Measurements from ENCODE around the gene FAM222A.

FAM222A gene

GRCh38 chr12:109739747-109740693 lies 26.4 kb downstream of the FAM222A start:
- no peak for DNase-seq

- no peak for DNase-seq
Observed at GRCh38 chr12:109740694-109741245, 27.1 kb downstream of the FAM222A start.

GRCh38 chr12:109741286-109741969 lies 27.8 kb downstream of the FAM222A start:
- no peak for DNase-seq

GRCh38 chr12:109741970-109742703 lies 28.5 kb downstream of the FAM222A start:
- DNase-seq: no peak

- no peak for DNase-seq
Observed at GRCh38 chr12:109743076-109743910, 29.7 kb downstream of the FAM222A start.

- no peak for DNase-seq
Observed at GRCh38 chr12:109744026-109744425, 30.4 kb downstream of the FAM222A start.

GRCh38 chr12:109744986-109745942 lies 31.6 kb downstream of the FAM222A start:
- DNase-seq: no peak

- DNase-seq: no peak
Observed at GRCh38 chr12:109752117-109753053, 38.8 kb downstream of the FAM222A start.

- no peak for DNase-seq
Observed at GRCh38 chr12:109753054-109753401, 39.4 kb downstream of the FAM222A start.

GRCh38 chr12:109753959-109754358 lies 40.3 kb downstream of the FAM222A start:
- no peak for DNase-seq

- no peak for DNase-seq
Observed at GRCh38 chr12:109756457-109756856, 42.8 kb downstream of the FAM222A start.

GRCh38 chr12:109757671-109758265 lies 44.1 kb downstream of the FAM222A start:
- DNase-seq: no peak

GRCh38 chr12:109758426-109759420 lies 45.1 kb downstream of the FAM222A start:
- no peak for DNase-seq

GRCh38 chr12:109759595-109759994 lies 46.0 kb downstream of the FAM222A start:
- DNase-seq: no peak

- DNase-seq: no peak
Observed at GRCh38 chr12:109760031-109760929, 46.7 kb downstream of the FAM222A start.

GRCh38 chr12:109760930-109761921 lies 47.6 kb downstream of the FAM222A start:
- no peak for DNase-seq
